ENCODE measurements around the gene PRAC2. TPM values are rescaled to one million over a fixed set of nuclear protein-coding genes. Genes with fewer than 3 reads are reported as not detected.

PRAC2 gene
- total and polyA plus RNA-seq, 2 of the 8 experiments (the other 6 are each of a cell fraction or from before 2014, with no cell fraction given): not detected

GRCh38 chr17:48751172-48751571 lies 28.2 kb downstream of the PRAC2 start:
- Histone ChIP-seq H3K9ac (replicated peaks in 1 of 4; ENCODE audit: extremely low read depth in 1 of 4, low read depth in 3 of 4, low read length in 3 of 4) (no peak overlapping the region), H3K79me2 (ENCODE audit: control insufficient read depth in 1 of 2, insufficient read depth in 2 of 2, low read length in 2 of 2) (no peaks in the 10 kb centered on the region), H3K27ac (ENCODE audit: low read depth, low read length) (no peak overlapping the region), H2BK12ac (ENCODE audit: low read depth, low read length) (no peak overlapping the region), H3K56ac (replicated peaks; ENCODE audit: insufficient read length, low read depth, low read length) (no peak overlapping the region), H4K8ac (ENCODE audit: extremely low read depth, insufficient read depth, low read length) (no peak overlapping the region), H3K36me3 (ENCODE audit: control insufficient read depth in 2 of 4, insufficient read depth in 4 of 4, low read length in 3 of 4) (peaks cover 0 to 5% (median 0%) of the 10 kb centered on the region in 4 experiments; a peak in 1 of 8 replicates), H3K23me2 (ENCODE audit: low read depth, low read length) (peaks cover 2% of the 10 kb centered on the region; the same call in 1 of the 2 replicates), H3K14ac (ENCODE audit: insufficient read length) (no peak overlapping the region), H3K4me2 (ENCODE audit: insufficient read depth in 1 of 2, low read depth in 2 of 2, low read length in 2 of 2) (no peak overlapping the region), H3K4me1 (replicated peaks in 1 of 4; ENCODE audit: control insufficient read depth in 3 of 4, insufficient read depth in 4 of 4, low read length in 3 of 4) (peaks cover 3 to 13% (median 6%) of the 10 kb centered on the region in 4 experiments), H3K9me3 (ENCODE audit: insufficient read depth in 2 of 2, low read depth in 1 of 2, low read length in 1 of 2) (no peaks in the 10 kb centered on the region), H2BK20ac (ENCODE audit: low read length) (no peak overlapping the region), H4K20me1 (replicated peaks in 1 of 2; ENCODE audit: control insufficient read depth in 1 of 2, insufficient read depth in 2 of 2, low read length in 2 of 2) (peaks cover 23 to 40% of the 10 kb centered on the region in 2 experiments), H3K4ac (replicated peaks; ENCODE audit: insufficient read length, low read depth, low read length) (no peak overlapping the region), H2BK5ac (ENCODE audit: low read depth, low read length) (no peak overlapping the region), H2AK5ac (ENCODE audit: low read depth, low read length) (no peak overlapping the region), H3K79me1 (ENCODE audit: low read depth, low read length) (no peaks in the 10 kb centered on the region), H2BK120ac (replicated peaks; ENCODE audit: low read depth, low read length) (no peak overlapping the region), H2BK15ac (ENCODE audit: low read length) (no peak overlapping the region), H3K4me3 (ENCODE audit: extremely low read depth in 1 of 4, insufficient read depth in 2 of 4, low read depth in 3 of 4, low read length in 4 of 4) (no peak overlapping the region), H4K5ac (ENCODE audit: insufficient read length, low read depth, low read length) (no peak overlapping the region), H3K23ac (ENCODE audit: insufficient read length) (no peak overlapping the region), H3K18ac (ENCODE audit: extremely low read depth, low read length) (no peak overlapping the region), H3K27me3 (replicated peaks in 1 of 4; ENCODE audit: control insufficient read depth in 3 of 4, extremely low read depth in 1 of 4, insufficient read depth in 3 of 4, low read length in 3 of 4) (peaks cover 93 to 100% (median 99%) of the 10 kb centered on the region in 4 experiments), H2AFZ (ENCODE audit: low read length) (no peak overlapping the region), H4K91ac (replicated peaks; ENCODE audit: insufficient read length, low read length) (no peak overlapping the region)
- DNase-seq (ENCODE audit: low read depth in 1 of 2, low spot score in 2 of 2) (no peak), FAIRE-seq (no peak)
- POLR2A ChIA-PET (ENCODE audit: partially characterized antibody): interaction anchor here (1.3 to 1.5 kb wide), 2 partner anchors 9 to 27 kb away, joined by 3 to 6 read pairs; partner anchors contain the start of gene PRAC2
- CTCF ChIA-PET (ENCODE audit: partially characterized antibody): interaction anchor here (0.7 to 3.8 kb wide), 18 partner anchors 8 to 133 kb away, joined by 3 to 34 read pairs (median 4); partner anchors contain the start of gene PRAC2
- 0% methylated on average over 3 of the region's 3 CpGs; no CpG with 5 or more reads in 1 of the 2 experiments for WGBS, 2 experiments (ENCODE audit: extremely low coverage in 1 of 2, insufficient coverage in 1 of 2, insufficient read length in 1 of 2, insufficient replicate concordance in 2 of 2, low coverage in 1 of 2, low lambda C conversion rate in 2 of 2, missing lambda C conversion rate in 1 of 2)
- TF ChIP-seq RXRA (IDR thresholded peaks at IDR 0.05; ENCODE audit: insufficient read depth, low read depth, low read length): no peak
- no peak for TF ChIP-seq RBBP5 (IDR thresholded peaks at IDR 0.05; ENCODE audit: borderline replicate concordance, low read depth, low read length)
- no peak for TF ChIP-seq CTCF (IDR thresholded peaks at IDR 0.05; ENCODE audit: control extremely low read depth in 1 of 3, insufficient read depth in 1 of 3, low read depth in 1 of 3, low read length in 3 of 3)
- TF ChIP-seq TCF12 (IDR thresholded peaks at IDR 0.05; ENCODE audit: low read depth, low read length): no peak
- no peak for TF ChIP-seq YY1 (IDR thresholded peaks at IDR 0.05; ENCODE audit: low read depth, low read length)
- TF ChIP-seq BRCA1 (IDR thresholded peaks at IDR 0.05; ENCODE audit: low read depth, low read length): no peak
- no peak for TF ChIP-seq MAFK (IDR thresholded peaks at IDR 0.05; ENCODE audit: low read depth, low read length)
- TF ChIP-seq BACH1 (IDR thresholded peaks at IDR 0.05; ENCODE audit: low read length): no peak
- no peak for TF ChIP-seq ATF2 (IDR thresholded peaks at IDR 0.05; ENCODE audit: low read length)
- no peak for TF ChIP-seq NRF1 (IDR thresholded peaks at IDR 0.05; ENCODE audit: low read depth, low read length)

Measured in H1 (cell line).